Cerebellar nuclear complex (tissue), 1 donor: ENCODE results near the gene NOX5.
"Not testable (repeated sequence)": the region's sequence is repeated elsewhere in the genome, so short reads cannot be mapped to it uniquely, and the experiment has no call there.

Experiments
- DNase-seq, 2 experiments: peaks; one replicate each; lab custom pipeline; 2025; lab: John Stamatoyannopoulos, UW

The NOX5 gene

DNA sequence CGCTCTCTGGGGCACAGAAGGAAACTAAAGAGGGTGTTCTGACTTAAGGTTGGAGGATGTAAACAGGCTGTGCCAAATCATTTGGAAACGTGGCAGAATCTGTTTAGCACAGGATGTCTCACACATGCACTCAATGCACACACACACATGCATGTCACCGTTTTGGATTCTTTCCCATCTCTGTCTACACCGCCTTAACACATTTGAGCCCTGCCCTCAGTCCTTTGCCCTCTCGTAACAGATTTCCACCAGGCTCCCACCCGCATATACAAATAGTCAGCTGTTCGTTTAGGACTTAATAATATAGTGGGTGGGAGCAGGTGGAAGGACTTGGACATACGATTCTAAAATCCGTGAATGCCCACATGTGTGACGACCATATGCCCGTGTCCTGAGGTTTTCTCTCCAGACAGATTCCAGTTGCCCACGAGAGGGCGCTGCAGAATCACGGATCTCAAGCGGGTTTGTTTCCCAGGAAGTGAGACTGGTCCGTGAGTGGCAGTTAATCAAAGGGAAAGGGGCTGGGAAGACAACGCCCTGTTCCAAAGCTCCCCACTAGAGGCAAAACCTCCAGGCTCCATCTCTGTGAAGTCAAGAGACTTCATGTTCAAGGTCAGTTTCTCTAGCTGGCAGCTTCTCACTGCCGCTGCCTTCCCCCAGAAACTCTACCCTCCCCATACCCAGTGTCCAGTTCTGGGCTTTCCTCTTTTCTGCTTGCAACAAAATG, 44.5 kb downstream of the NOX5 start:
- peak in 1 of 2 experiments; percentile 61 for DNase-seq

DNA sequence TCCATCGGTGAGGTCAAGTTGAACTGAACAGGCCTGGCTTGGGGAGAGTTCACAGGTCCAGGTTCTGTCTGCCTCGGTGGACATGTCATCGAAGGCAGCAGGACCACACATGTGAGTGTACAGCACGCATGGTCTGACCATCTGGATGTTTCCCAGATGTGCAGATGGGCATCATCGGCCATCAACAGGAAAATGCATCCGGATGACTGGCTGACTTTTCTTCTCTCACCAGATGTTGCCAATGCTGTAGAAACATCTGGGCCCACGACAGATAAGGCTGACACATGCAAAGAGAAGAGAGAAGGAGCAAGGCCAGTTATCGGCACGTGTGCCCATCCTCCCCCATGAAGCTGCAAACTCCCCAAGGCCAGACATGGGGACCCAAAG, 45.1 kb downstream of the NOX5 start:
- no peak for DNase-seq

- DNase-seq = no peak
Measured at GRCh38 chr15:69060041-69060481, 45.6 kb downstream of the NOX5 start.

- no peak for DNase-seq
Measured at GRCh38 chr15:69060744-69061143, 46.2 kb downstream of the NOX5 start.

- DNase-seq = no peak
Measured at GRCh38 chr15:69061414-69061842, 46.9 kb downstream of the NOX5 start.

- DNase-seq = no peak
Measured at GRCh38 chr15:69064649-69065048, 50.2 kb downstream of the NOX5 start.

DNA sequence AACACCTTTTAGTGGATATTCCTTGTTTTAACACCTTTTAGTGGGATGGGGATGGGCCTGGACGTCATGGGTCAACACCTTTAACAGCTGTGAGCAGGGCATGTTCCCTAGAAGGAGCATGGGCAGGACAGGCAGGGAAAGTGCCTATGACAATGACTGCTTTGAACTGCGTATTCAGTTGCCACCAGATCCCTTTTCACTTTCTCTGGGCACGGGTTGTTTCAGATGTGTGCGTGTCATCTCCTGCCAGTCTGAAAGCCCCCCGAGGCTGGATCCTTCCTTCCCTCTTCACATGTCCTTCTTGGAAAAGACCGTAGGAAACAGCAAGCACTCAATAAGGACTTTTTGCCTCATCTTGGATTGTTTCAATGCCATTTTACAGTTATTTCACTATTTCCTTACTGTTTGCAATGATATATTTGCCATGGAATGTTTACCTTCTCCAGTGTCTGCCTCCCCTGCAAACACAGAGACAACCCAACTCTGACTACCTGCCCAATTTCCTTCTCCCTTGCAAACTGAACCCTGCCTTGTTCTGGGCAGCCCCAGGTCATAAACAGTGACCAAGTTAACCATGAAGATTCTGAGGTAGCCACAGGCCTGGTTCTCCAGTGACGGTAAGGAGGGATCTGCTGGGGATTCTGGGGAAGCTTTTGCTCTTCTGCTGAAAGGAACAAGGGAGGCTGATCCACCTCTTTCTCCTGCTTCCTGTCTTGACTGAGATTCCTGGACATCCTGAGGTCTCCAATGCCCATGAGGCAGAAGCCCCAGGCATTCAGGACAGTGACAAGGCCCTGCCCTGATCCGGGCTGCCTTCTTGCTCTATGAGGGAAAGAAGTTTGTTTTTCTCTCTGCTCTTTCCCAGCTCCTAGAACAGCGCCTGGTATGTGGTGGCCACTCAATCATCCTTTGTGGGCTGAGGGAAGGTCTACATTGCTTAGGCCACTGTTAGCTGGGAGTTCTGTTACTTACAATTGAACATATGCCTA, 51.8 kb downstream of the NOX5 start:
- DNase-seq = no peak

DNA sequence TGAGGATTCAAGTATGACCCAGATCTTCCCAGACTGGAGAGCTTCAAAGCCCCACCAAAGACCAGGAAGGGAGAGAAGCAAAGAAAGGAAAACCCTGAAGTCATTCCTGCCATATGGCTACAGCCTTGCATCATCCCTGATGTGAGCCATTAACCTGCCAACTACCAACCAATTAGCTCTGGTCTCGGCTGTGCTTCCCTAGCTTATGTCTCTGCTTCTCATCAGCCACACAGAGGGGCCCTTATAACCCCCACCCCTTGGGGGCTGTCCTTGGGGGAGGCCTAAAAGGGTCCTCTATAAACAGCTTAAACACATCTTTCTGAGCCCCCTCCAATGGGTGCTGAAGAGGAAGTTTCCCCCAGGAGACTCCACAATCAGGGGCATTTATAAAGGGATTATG, 52.8 kb downstream of the NOX5 start:
- no peak for DNase-seq

DNA sequence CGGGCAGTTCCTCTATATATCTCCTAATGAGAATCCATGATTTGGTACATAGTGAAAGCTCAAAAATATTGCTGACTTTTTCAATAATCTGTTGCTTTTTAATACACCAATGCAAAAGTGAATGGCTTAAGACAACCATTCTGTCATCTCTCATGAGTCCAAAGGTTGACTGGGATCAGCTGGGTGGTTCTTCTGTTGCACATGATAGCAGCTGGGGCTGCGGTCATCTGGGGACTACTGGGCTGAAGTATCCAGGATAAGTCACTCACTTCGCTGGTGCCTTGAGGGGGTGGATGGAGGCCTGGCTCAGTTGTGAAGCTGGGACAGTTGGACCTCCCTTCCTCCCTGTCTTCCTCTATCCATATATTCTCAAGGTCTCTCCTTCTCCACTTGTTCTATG, 53.7 kb downstream of the NOX5 start:
- no peak for DNase-seq

DNA sequence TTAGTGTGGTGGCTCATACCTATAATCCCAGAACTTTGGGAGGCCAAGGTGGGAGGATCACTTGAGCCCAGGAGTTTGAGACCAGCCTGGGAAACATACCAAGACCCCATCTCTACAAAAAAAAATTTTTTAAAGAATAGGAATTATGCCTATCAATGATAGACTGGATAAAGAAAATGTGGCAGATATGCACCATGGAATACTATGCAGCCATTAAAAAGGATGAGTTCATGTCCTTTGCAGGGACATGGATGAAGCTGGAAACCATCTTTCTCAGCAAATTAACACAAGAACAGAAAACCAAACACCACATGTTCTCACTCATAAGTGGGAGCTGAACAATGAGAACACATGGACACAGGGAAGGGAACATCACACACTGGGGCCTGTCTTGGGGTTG, 54.8 kb downstream of the NOX5 start:
- DNase-seq = not testable (repeated sequence)

- DNase-seq = no peak
Measured at GRCh38 chr15:69069996-69070395, 55.5 kb downstream of the NOX5 start.

DNA sequence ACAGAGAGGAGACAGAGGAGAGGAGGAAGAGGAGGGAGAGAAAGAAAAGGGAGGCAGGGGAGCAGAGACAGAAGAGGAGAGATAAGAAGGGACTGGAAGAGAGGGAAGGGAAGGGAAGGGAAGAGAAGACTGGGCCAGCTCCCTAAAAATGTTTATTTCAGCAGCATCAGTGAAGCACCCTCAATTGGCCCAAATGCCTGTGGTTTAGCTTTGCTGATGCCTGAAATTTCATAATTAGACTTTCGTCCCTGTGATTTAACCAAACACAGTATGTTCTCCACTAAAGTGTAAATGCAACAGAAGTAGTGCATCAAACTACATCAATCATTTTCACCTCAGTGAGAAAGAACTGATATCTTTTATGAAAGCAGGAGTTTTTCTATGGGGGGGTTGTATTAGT, 55.9 kb downstream of the NOX5 start:
- DNase-seq = no peak

GRCh38 chr15:69071260-69071659, 56.8 kb downstream of the NOX5 start:
- DNase-seq = no peak

- DNase-seq = no peak
Measured at GRCh38 chr15:69072906-69073305, 58.4 kb downstream of the NOX5 start.

GRCh38 chr15:69074001-69074842, 59.7 kb downstream of the NOX5 start:
- peak; percentile 29 to 70 for DNase-seq

DNA sequence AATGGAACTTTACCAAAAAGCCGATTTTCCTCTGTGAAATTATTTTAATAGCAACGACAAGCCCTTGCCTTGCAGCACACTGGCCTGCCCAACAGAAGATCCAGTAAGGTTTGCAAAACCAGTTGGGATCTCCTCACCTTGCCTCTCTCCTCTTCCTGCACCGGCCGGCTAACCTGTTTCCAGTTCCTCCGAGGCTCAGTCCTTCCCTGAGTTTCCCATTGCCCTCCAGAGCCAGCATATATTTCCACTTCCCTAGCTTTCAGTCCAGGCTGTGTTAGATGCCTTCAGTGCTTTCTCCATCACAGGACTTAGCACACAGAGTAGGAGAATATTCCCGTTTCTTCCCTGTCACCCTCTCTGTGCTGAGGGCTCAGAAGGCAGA, 60.3 kb downstream of the NOX5 start:
- DNase-seq = peak in 1 of 2 experiments; percentile 61

- DNase-seq = no peak
Measured at GRCh38 chr15:69075440-69075839, 60.9 kb downstream of the NOX5 start.

DNA sequence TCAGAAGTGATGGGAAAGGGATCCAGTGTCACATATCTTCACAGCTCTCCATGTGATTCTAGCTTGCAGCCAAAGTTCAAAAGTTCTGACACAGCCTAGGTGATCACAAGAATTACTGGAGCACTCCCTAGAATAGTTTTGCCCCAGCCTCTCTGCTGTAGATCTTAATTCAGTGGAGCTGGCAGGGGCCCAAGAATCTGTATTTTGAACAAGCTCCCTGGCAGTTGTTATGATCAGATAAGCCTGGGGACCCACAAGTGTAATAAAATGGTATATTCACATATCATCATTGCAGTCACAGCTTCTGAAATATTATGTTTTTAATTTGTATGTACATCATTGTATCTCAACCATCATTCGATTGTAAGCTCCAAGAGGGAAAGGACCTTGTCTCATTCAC, 62.3 kb downstream of the NOX5 start:
- DNase-seq = no peak

GRCh38 chr15:69078638-69079037, 64.1 kb downstream of the NOX5 start:
- DNase-seq = no peak

- no peak for DNase-seq
Measured at GRCh38 chr15:69080295-69081248, 66.1 kb downstream of the NOX5 start.
